H9 (cell line): ENCODE data around the gene LARGE1. TPM values are rescaled to one million over a fixed set of nuclear protein-coding genes. Genes with fewer than 3 reads are reported as not detected.

ENCODE experiments used
- DNase-seq: peaks from one replicate; pipeline ENCODE4 v3.0.0-alpha.2; 2017
- H2AFZ ChIP-seq: one replicate; pipeline ENCODE4 v1.6.1; 2013; ENCODE audit warnings: mild to moderate bottlenecking, low read length, control low read depth, moderate library complexity
- H2AK5ac ChIP-seq: 2 replicates; pipeline ENCODE4 v1.6.1; 2013; ENCODE audit warnings: low read length, control low read depth, mixed read lengths; ENCODE audit not compliant: insufficient read length
- H2BK120ac ChIP-seq: one replicate; pipeline ENCODE4 v1.6.1; 2013; ENCODE audit warnings: low read depth, mild to moderate bottlenecking, low read length, control low read depth, inconsistent platforms; ENCODE audit not compliant: poor library complexity, severe bottlenecking
- H2BK12ac ChIP-seq: 2 replicates; pipeline ENCODE4 v1.6.1; 2013; ENCODE audit warnings: low read length, control low read depth, mixed read lengths, low read depth; ENCODE audit not compliant: insufficient read length
- H2BK15ac ChIP-seq: 2 replicates; pipeline ENCODE4 v1.6.1; 2013; ENCODE audit warnings: low read depth, low read length, control low read depth
- H2BK20ac ChIP-seq: one replicate; pipeline ENCODE4 v1.6.1; 2013; ENCODE audit warnings: low read depth, mild to moderate bottlenecking, low read length, control low read depth, inconsistent platforms; ENCODE audit not compliant: poor library complexity, severe bottlenecking
- H2BK5ac ChIP-seq: 2 replicates; pipeline ENCODE4 v1.6.1; 2013; ENCODE audit warnings: low read length, control low read depth, mixed read lengths; ENCODE audit not compliant: insufficient read length
- H3K14ac ChIP-seq: 2 replicates; pipeline ENCODE4 v1.6.1; 2013; ENCODE audit warnings: low read length, control low read depth; ENCODE audit not compliant: insufficient read depth
- H3K18ac ChIP-seq: 2 replicates; pipeline ENCODE4 v1.6.1; 2013; ENCODE audit warnings: low read depth, mild to moderate bottlenecking, mixed read lengths, low read length, control low read depth; ENCODE audit not compliant: insufficient read length
- H3K23ac ChIP-seq: 2 replicates; pipeline ENCODE4 v1.6.1; 2013; ENCODE audit warnings: low read length, control low read depth, mixed read lengths, low read depth; ENCODE audit not compliant: insufficient read length
- H3K23me2 ChIP-seq: 2 replicates; pipeline ENCODE4 v1.6.1; 2013; ENCODE audit warnings: low read depth, mild to moderate bottlenecking, mixed read lengths, low read length, control low read depth; ENCODE audit not compliant: insufficient read length, poor library complexity, severe bottlenecking
- H3K27ac ChIP-seq: 2 replicates; pipeline ENCODE4 v1.5.1; 2013; ENCODE audit warnings: low read length, control low read depth, mixed read lengths, low read depth; ENCODE audit not compliant: insufficient read length
- H3K27me3 ChIP-seq: 2 replicates; pipeline ENCODE4 v1.6.1; 2013; ENCODE audit warnings: low read length, control low read depth, inconsistent platforms; ENCODE audit not compliant: insufficient read depth
- H3K4ac ChIP-seq: 2 replicates; pipeline ENCODE4 v1.6.1; 2013; ENCODE audit warnings: low read depth, mild to moderate bottlenecking, control low read depth, inconsistent platforms, low read length, moderate library complexity
- H3K4me1 ChIP-seq: 2 replicates; pipeline ENCODE4 v1.6.1; 2013; ENCODE audit warnings: low read length, control low read depth, inconsistent platforms; ENCODE audit not compliant: insufficient read depth
- H3K4me2 ChIP-seq: 2 replicates; pipeline ENCODE4 v1.6.1; 2013; ENCODE audit warnings: low read length, control low read depth, mixed read lengths; ENCODE audit not compliant: insufficient read length, insufficient read depth
- H3K56ac ChIP-seq: 2 replicates; pipeline ENCODE4 v1.6.1; 2013; ENCODE audit warnings: low read depth, mild to moderate bottlenecking, mixed read lengths, low read length, control low read depth; ENCODE audit not compliant: insufficient read length
- H3K79me1 ChIP-seq: 2 replicates; pipeline ENCODE4 v1.6.1; 2013; ENCODE audit warnings: low read depth, mild to moderate bottlenecking, moderate library complexity, low read length, control low read depth, inconsistent platforms; ENCODE audit not compliant: insufficient read depth, poor library complexity, severe bottlenecking
- H3K79me2 ChIP-seq: 2 replicates; pipeline ENCODE4 v1.6.1; 2013; ENCODE audit warnings: low read length, control low read depth, inconsistent platforms; ENCODE audit not compliant: insufficient read depth
- H3K9ac ChIP-seq: 2 replicates; pipeline ENCODE4 v1.6.1; 2013; ENCODE audit warnings: low read length, control low read depth, mixed read lengths; ENCODE audit not compliant: insufficient read length; ENCODE audit errors: extremely low read depth
- H3K9me3 ChIP-seq: one replicate; pipeline ENCODE4 v1.6.1; 2013; ENCODE audit warnings: low read depth, low read length, inconsistent platforms; ENCODE audit not compliant: control insufficient read depth
- H3T11ph ChIP-seq: one replicate; pipeline ENCODE4 v1.6.1; 2013; ENCODE audit warnings: mild to moderate bottlenecking, low read length, control low read depth, inconsistent platforms
- H4K20me1 ChIP-seq: one replicate; pipeline ENCODE4 v1.6.1; 2013; ENCODE audit not compliant: control insufficient read depth, insufficient read length, insufficient read depth
- H4K5ac ChIP-seq: 2 replicates; pipeline ENCODE4 v1.6.1; 2013; ENCODE audit warnings: low read depth, mild to moderate bottlenecking, mixed read lengths, low read length, control low read depth; ENCODE audit not compliant: insufficient read length
- H4K8ac ChIP-seq: replicated peaks from 2 replicates; pipeline ENCODE4 v1.6.1; 2013; ENCODE audit warnings: low read length, control low read depth, mixed read lengths, low read depth; ENCODE audit not compliant: insufficient read length
- H4K91ac ChIP-seq: 2 replicates; pipeline ENCODE4 v1.6.1; 2013; ENCODE audit warnings: low read depth, mild to moderate bottlenecking, moderate library complexity, mixed read lengths, low read length, control low read depth; ENCODE audit not compliant: insufficient read length
- H3K27ac Mint-ChIP-seq, 3 experiments: 2 replicates in 2 of 3; 3 replicates in 1 of 3; pipeline ENCODE4 v1.8.0; 2020 to 2021; ENCODE audit warnings: mixed read lengths in 3 of 3, mild to moderate bottlenecking in 1 of 3, moderate library complexity in 1 of 3
- H3K27me3 Mint-ChIP-seq: 2 replicates; pipeline ENCODE4 v1.8.0; 2021; ENCODE audit warnings: low read depth, mild to moderate bottlenecking, moderate library complexity, mixed read lengths
- H3K36me3 Mint-ChIP-seq, 3 experiments: 2 replicates in 2 of 3; 3 replicates in 1 of 3; pipeline ENCODE4 v1.8.0; 2020 to 2021; ENCODE audit warnings: low read depth in 3 of 3, mixed read lengths in 3 of 3; ENCODE audit not compliant: insufficient read depth in 1 of 3
- H3K4me1 Mint-ChIP-seq, 2 experiments: 2 replicates each; pipeline ENCODE4 v1.8.0; 2020; ENCODE audit warnings: mixed read lengths in 2 of 2
- H3K4me3 Mint-ChIP-seq, 2 experiments: 2 replicates in 1 of 2; 3 replicates in 1 of 2; pipeline ENCODE4 v1.8.0; 2020 to 2021; ENCODE audit warnings: mild to moderate bottlenecking in 2 of 2, mixed read lengths in 2 of 2, moderate library complexity in 1 of 2
- H3K9me3 Mint-ChIP-seq, 2 experiments: 2 replicates in 1 of 2; 3 replicates in 1 of 2; pipeline ENCODE4 v1.8.0; 2020; ENCODE audit warnings: mild to moderate bottlenecking in 2 of 2, mixed read lengths in 2 of 2, moderate library complexity in 1 of 2
- WGBS: extraction: QIAGEN DNeasy Blood & Tissue Kit; methylation state at CpG from one replicate; pipeline ENCODE4 v1.1.7; 2013; ENCODE audit warnings: missing lambda C conversion rate, low lambda C conversion rate, mixed read lengths; ENCODE audit not compliant: insufficient read length; ENCODE audit errors: extremely low coverage; 5-methylcytosine and 5-hydroxymethylcytosine counted together
- total RNA-seq: library from RNA; stranded (reverse); gene quantifications from 2 replicates; pipeline ENCODE4 v1.2.1, GENCODE V29; 2021
- TF ChIP-seq, protein P1 (sequence below): fragments of 200-600 bp; sonication (generic); conservative IDR thresholded peaks from 3 replicates; pipeline ENCODE4 v1.8.0; 2021; ENCODE audit warnings: antibody characterized with exemption, mild to moderate bottlenecking

Gene LARGE1
- total RNA-seq, 1 experiment from 2014 or later, result 43.5 TPM

DNA sequence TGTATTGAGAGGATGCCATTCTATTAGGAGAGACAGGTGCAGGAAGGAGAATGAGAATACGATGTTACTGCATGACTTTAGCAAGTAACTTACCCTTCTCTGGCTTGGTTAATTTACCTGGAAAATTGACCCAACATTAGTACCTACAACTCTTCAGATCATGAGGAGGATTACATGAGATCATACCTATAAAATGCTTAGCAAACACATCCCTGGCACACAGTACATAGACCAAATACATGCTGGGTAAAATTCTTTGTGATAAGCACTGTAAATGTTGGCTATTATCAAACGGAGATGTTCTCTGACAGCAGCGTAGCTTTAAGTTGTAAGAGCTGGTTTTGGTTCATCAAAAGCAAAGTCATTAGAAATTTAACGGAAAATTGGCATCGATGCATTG is 28.8 kb downstream of the LARGE1 start:
- no peak overlapping the region for H2BK20ac ChIP-seq
- no peak overlapping the region for H4K91ac ChIP-seq
- Mint-ChIP-seq H3K27me3 (no peaks in the 10 kb centered on the region), H3K36me3 (peaks cover 7 to 16% (median 14%) of the 10 kb centered on the region in 3 experiments; a peak in 6 of 7 replicates), H3K4me1 (peaks cover 79 to 86% of the 10 kb centered on the region in 2 experiments), H3K27ac (no peak overlapping the region), H3K9me3 (peaks cover 2 to 3% of the 10 kb centered on the region in 2 experiments; a peak in 3 of 5 replicates), H3K4me3 (no peak overlapping the region)
- no peak overlapping the region for H3T11ph ChIP-seq
- no peak overlapping the region for H2BK5ac ChIP-seq
- H3K23ac ChIP-seq, result no peak overlapping the region
- H3K9me3 ChIP-seq, result no peaks in the 10 kb centered on the region
- no peak overlapping the region for H4K5ac ChIP-seq
- H2AFZ ChIP-seq, result no peak overlapping the region
- H3K23me2 ChIP-seq, result no peaks in the 10 kb centered on the region
- H3K4me2 ChIP-seq, result no peak overlapping the region
- no CpG with 5 or more reads among the region's 5 CpGs for WGBS
- DNase-seq, result no peak
- H3K56ac ChIP-seq, result no peak overlapping the region
- H2BK15ac ChIP-seq, result no peak overlapping the region
- H3K79me1 ChIP-seq, result peaks cover 15% of the 10 kb centered on the region
- peaks cover 76% of the 10 kb centered on the region for H3K79me2 ChIP-seq
- peaks cover 39% of the 10 kb centered on the region for H3K4me1 ChIP-seq
- H3K27ac ChIP-seq, result no peak overlapping the region
- H2AK5ac ChIP-seq, result no peak overlapping the region
- H4K20me1 ChIP-seq, result no peaks in the 10 kb centered on the region
- no peak overlapping the region for H3K18ac ChIP-seq
- H2BK12ac ChIP-seq, result no peak overlapping the region
- no peak overlapping the region for H3K4ac ChIP-seq
- no peaks in the 10 kb centered on the region for H3K27me3 ChIP-seq
- no peak overlapping the region for H3K14ac ChIP-seq
- no peak overlapping the region for H3K9ac ChIP-seq
- no peak overlapping the region for H4K8ac ChIP-seq
- no peak overlapping the region for H2BK120ac ChIP-seq
- TF ChIP-seq, protein P1, sequence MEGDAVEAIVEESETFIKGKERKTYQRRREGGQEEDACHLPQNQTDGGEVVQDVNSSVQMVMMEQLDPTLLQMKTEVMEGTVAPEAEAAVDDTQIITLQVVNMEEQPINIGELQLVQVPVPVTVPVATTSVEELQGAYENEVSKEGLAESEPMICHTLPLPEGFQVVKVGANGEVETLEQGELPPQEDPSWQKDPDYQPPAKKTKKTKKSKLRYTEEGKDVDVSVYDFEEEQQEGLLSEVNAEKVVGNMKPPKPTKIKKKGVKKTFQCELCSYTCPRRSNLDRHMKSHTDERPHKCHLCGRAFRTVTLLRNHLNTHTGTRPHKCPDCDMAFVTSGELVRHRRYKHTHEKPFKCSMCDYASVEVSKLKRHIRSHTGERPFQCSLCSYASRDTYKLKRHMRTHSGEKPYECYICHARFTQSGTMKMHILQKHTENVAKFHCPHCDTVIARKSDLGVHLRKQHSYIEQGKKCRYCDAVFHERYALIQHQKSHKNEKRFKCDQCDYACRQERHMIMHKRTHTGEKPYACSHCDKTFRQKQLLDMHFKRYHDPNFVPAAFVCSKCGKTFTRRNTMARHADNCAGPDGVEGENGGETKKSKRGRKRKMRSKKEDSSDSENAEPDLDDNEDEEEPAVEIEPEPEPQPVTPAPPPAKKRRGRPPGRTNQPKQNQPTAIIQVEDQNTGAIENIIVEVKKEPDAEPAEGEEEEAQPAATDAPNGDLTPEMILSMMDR, result no peak
